SK-N-SH (cell line): ENCODE data around the gene FANCE. TPM values are rescaled to one million over a fixed set of nuclear protein-coding genes. Genes with fewer than 3 reads are reported as not detected.

Experiments used
- CTCF ChIA-PET: fragments of 300-600, 350-600 bp; formaldehyde crosslinking; extraction: SDS; loops from one replicate; lab custom pipeline; 2021; lab: Yijun Ruan, JAX
- POLR2A ChIA-PET: fragments of 350-600 bp; sonication (Branson Sonifier 250); formaldehyde crosslinking; extraction: SDS; loops from one replicate; lab custom pipeline; 2020; ENCODE audit warnings: antibody characterized with exemption, inconsistent platforms; lab: Yijun Ruan, JAX
- DNase-seq: peaks from one replicate; pipeline ENCODE4 v3.0.0; 2012
- H2AFZ ChIP-seq: fragments of 200-600 bp; sonication (generic); 2 replicates; pipeline ENCODE4 v1.8.1; 2016; ENCODE audit warnings: antibody characterized with exemption, mild to moderate bottlenecking, low read depth
- H3F3A ChIP-seq: fragments of 200-600 bp; sonication (generic); replicated peaks from 2 replicates; pipeline ENCODE3; 2016; ENCODE audit warnings: antibody characterized with exemption, mild to moderate bottlenecking; ENCODE audit not compliant: insufficient read depth
- H3K27ac ChIP-seq, 2 experiments: fragments of 200-500 bp in 1 of 2; fragments of 200-600 bp in 1 of 2; sonication (Bioruptor generic) in 1 of 2; sonication (generic), shearing (Covaris generic) in 1 of 2; 2 replicates each; pipeline versions ENCODE4 v1.5.1 to v1.6.1; 2014 to 2016; ENCODE audit warnings: low read depth in 2 of 2, inconsistent platforms in 1 of 2, low read length in 1 of 2, mild to moderate bottlenecking in 1 of 2, mixed read lengths in 1 of 2
- H3K27me3 ChIP-seq: fragments of 200-600 bp; sonication (generic), shearing (Covaris generic); 2 replicates; pipeline ENCODE4 v1.6.1; 2016; ENCODE audit warnings: mixed run types; ENCODE audit not compliant: insufficient read depth
- H3K36me3 ChIP-seq, 2 experiments: fragments of 200-500 bp in 1 of 2; fragments of 200-600 bp in 1 of 2; sonication (Bioruptor generic) in 1 of 2; sonication (generic) in 1 of 2; replicated peaks in 1 of 2; 2 replicates each; pipeline versions ENCODE3 to v1.5.1; 2014 to 2016; ENCODE audit warnings: low read length in 1 of 2, mild to moderate bottlenecking in 1 of 2; ENCODE audit not compliant: insufficient read depth in 2 of 2, control insufficient read depth in 1 of 2
- H3K4me1 ChIP-seq, 2 experiments: fragments of 200-500 bp in 1 of 2; fragments of 200-600 bp in 1 of 2; sonication (Bioruptor generic) in 1 of 2; sonication (generic), shearing (Covaris generic) in 1 of 2; 2 replicates each; pipeline versions ENCODE4 v1.5.1 to v1.6.1; 2014 to 2016; ENCODE audit warnings: low read depth in 1 of 2, low read length in 1 of 2, mixed run types in 1 of 2; ENCODE audit not compliant: insufficient read depth in 2 of 2, control insufficient read depth in 1 of 2
- H3K4me2 ChIP-seq: fragments of 200-600 bp; sonication (generic), shearing (Covaris generic); 2 replicates; pipeline ENCODE4 v1.6.1; 2017; ENCODE audit warnings: mixed run types
- H3K4me3 ChIP-seq, 2 experiments: fragments of 200-500 bp in 1 of 2; fragments of 200-600 bp in 1 of 2; sonication (Bioruptor generic) in 1 of 2; sonication (generic), shearing (Covaris generic) in 1 of 2; 2 replicates each; pipeline versions ENCODE4 v1.5.1 to v1.8.1; 2014 to 2016; ENCODE audit warnings: low read depth in 2 of 2, inconsistent platforms in 1 of 2, low read length in 1 of 2, mild to moderate bottlenecking in 1 of 2, mixed read lengths in 1 of 2, moderate library complexity in 1 of 2
- H3K79me2 ChIP-seq: fragments of 200-600 bp; sonication (generic); 2 replicates; pipeline ENCODE4 v1.8.1; 2017; ENCODE audit warnings: mild to moderate bottlenecking; ENCODE audit not compliant: insufficient read depth
- H3K9ac ChIP-seq: fragments of 200-600 bp; sonication (generic); 2 replicates; pipeline ENCODE4 v1.6.1; 2017; ENCODE audit warnings: mixed run types
- H3K9me2 ChIP-seq: fragments of 200-600 bp; sonication (generic); 2 replicates; pipeline ENCODE4 v1.6.1; 2017; ENCODE audit warnings: mixed run types
- H3K9me3 ChIP-seq: fragments of 200-600 bp; sonication (generic); 2 replicates; pipeline ENCODE4 v1.6.1; 2017; ENCODE audit warnings: mixed run types, mild to moderate bottlenecking, moderate library complexity
- H4K20me1 ChIP-seq: fragments of 200-600 bp; sonication (generic); 2 replicates; pipeline ENCODE4 v1.6.1; 2017; ENCODE audit warnings: mild to moderate bottlenecking, mixed run types; ENCODE audit not compliant: insufficient read depth
- EZH2phosphoT487 ChIP-seq: fragments of 200-600 bp; sonication (generic); IDR thresholded peaks from 2 replicates; pipeline ENCODE4 v1.6.1; 2017; ENCODE audit warnings: low read depth, mixed run types, mild to moderate bottlenecking, antibody characterized with exemption, moderate library complexity, borderline replicate concordance
- FOXM1 ChIP-seq: IDR thresholded peaks from 2 replicates; pipeline ENCODE4 v1.4.0; 2012; ENCODE audit warnings: low read depth, mild to moderate bottlenecking
- GATA2 ChIP-seq: sonication (generic); formaldehyde crosslinking; IDR thresholded peaks from 2 replicates; pipeline ENCODE4 v1.5.0; 2020; ENCODE audit warnings: mild to moderate bottlenecking, missing genetic modification reagents
- IRF3 ChIP-seq: fragments of 150-350 bp; IDR thresholded peaks from 2 replicates; pipeline ENCODE4 v1.6.1; 2016; ENCODE audit warnings: mild to moderate bottlenecking, low read depth, low read length
- MXI1 ChIP-seq: IDR thresholded peaks from 2 replicates; pipeline ENCODE4 v1.6.1; 2012; ENCODE audit warnings: mild to moderate bottlenecking, low read depth, low read length, improper control_type of control experiment
- NFIC ChIP-seq: IDR thresholded peaks from 2 replicates; pipeline ENCODE4 v1.4.0; 2012; ENCODE audit warnings: borderline replicate concordance
- PBX3 ChIP-seq: IDR thresholded peaks from 2 replicates; pipeline ENCODE4; 2012
- RAD21 ChIP-seq: IDR thresholded peaks from 2 replicates; pipeline ENCODE4 v1.6.1; 2012; ENCODE audit warnings: mild to moderate bottlenecking, low read length
- RCOR1 ChIP-seq: fragments of 150-350 bp; IDR thresholded peaks from 2 replicates; pipeline ENCODE4 v1.6.1; 2017; ENCODE audit warnings: antibody characterized with exemption, low read length
- REST ChIP-seq: IDR thresholded peaks from 2 replicates; pipeline ENCODE4 v1.6.1; 2012; ENCODE audit warnings: mild to moderate bottlenecking, low read depth, low read length, moderate library complexity
- TAF1 ChIP-seq: IDR thresholded peaks from 2 replicates; pipeline ENCODE4 v1.6.1; 2012; ENCODE audit warnings: low read depth, mild to moderate bottlenecking, low read length, moderate library complexity, borderline replicate concordance
- YY1 ChIP-seq: IDR thresholded peaks from 2 replicates; pipeline ENCODE4 v1.4.0; 2012; ENCODE audit warnings: low read depth, mild to moderate bottlenecking
- WGBS: methylation state at CpG from one replicate; pipeline ENCODE4 v1.1.6; 2017; ENCODE audit warnings: low lambda C conversion rate; 5-methylcytosine and 5-hydroxymethylcytosine counted together
- polyA plus RNA-seq, 3 experiments: library from polyadenylated mRNA; depleted of rRNA; stranded (reverse); fragments of >200 nt; gene quantifications; 2 replicates each; pipeline ENCODE4 v1.2.3, GENCODE V29; 2012

Gene FANCE
- polyA plus RNA-seq, 1 of the 3 experiments (the other 2 are of a cell fraction) = 5.8 TPM

- TF ChIP-seq GATA2 (CRISPR knock-in tag) = no peak
- TF ChIP-seq MXI1 = no peak
- no peak for TF ChIP-seq RCOR1
- TF ChIP-seq PBX3 = no peak
- TF ChIP-seq IRF3 = no peak
- TF ChIP-seq FOXM1 = no peak
- no peak for TF ChIP-seq RAD21
These were observed 56.4 kb downstream of the FANCE start (continued) for GRCh38 chr6:35508542-35508941.

- H2AFZ ChIP-seq = no peak overlapping the region
- no peak for DNase-seq
- H3K27me3 ChIP-seq = no peaks in the 10 kb centered on the region
- TF ChIP-seq NFIC (no peak), REST (no peak)
- no peaks in the 10 kb centered on the region for H3F3A ChIP-seq
- ChIA-PET POLR2A (no interaction called here), CTCF (interaction anchor here (1.2 kb wide), 1 partner anchor 226 kb away, joined by 7 read pairs; the partner anchor contains the start of gene ARMC12)
- no peak overlapping the region for H3K9ac ChIP-seq
- no peaks in the 10 kb centered on the region for H3K4me1 ChIP-seq
- H3K4me2 ChIP-seq = no peak overlapping the region
- H3K4me3 ChIP-seq = no peak overlapping the region
- WGBS = 72% methylated on average over 7 of the region's 7 CpGs
- no peaks in the 10 kb centered on the region for H3K9me2 ChIP-seq
- H3K79me2 ChIP-seq = no peaks in the 10 kb centered on the region
- no peaks in the 10 kb centered on the region for H3K9me3 ChIP-seq
- no peak overlapping the region for H3K27ac ChIP-seq
- no peaks in the 10 kb centered on the region for H4K20me1 ChIP-seq
- H3K36me3 ChIP-seq = no peaks in the 10 kb centered on the region
These were observed 58.9 kb downstream of the FANCE start for GRCh38 chr6:35510916-35511561.

- no peaks in the 10 kb centered on the region for H3K27me3 ChIP-seq
- CTCF ChIA-PET = no interaction called here
- POLR2A ChIA-PET = no interaction called here
These were observed 59.4 kb downstream of the FANCE start for GRCh38 chr6:35511562-35511941.

More at GRCh38 chr6:35511562-35511941, 59.4 kb downstream of the FANCE start:
- TF ChIP-seq TAF1 = no peak
- TF ChIP-seq EZH2phosphoT487 = no peak
- TF ChIP-seq RAD21 = no peak
- no peak for TF ChIP-seq NFIC
- no peak for TF ChIP-seq YY1
- Histone ChIP-seq H3K9me3 (no peaks in the 10 kb centered on the region), H3K4me3 (no peak overlapping the region), H3K9me2 (no peaks in the 10 kb centered on the region), H3K27ac (no peak overlapping the region), H2AFZ (no peak overlapping the region), H3K79me2 (no peaks in the 10 kb centered on the region), H3K36me3 (no peaks in the 10 kb centered on the region), H3F3A (no peaks in the 10 kb centered on the region), H3K4me1 (no peaks in the 10 kb centered on the region), H4K20me1 (no peaks in the 10 kb centered on the region), H3K4me2 (no peak overlapping the region), H3K9ac (no peak overlapping the region)
- DNase-seq = no peak
- WGBS = 84% methylated on average over 27 of the region's 32 CpGs
